Measurements from ENCODE around the gene TBX1. TPM values are rescaled to one million over a fixed set of nuclear protein-coding genes. Genes with fewer than 3 reads are reported as not detected.

Gene TBX1
- total RNA-seq, 1 donor from 2014 or later, result 0.56 TPM

GRCh38 chr22:19730655-19731360 is 29.8 kb upstream of the TBX1 start:
- TF ChIP-seq CTCF (IDR thresholded peaks at IDR 0.05; ENCODE audit: unreplicated experiment), result peak; percentile 93
- Mint-ChIP-seq H3K4me3 (ENCODE audit: unreplicated experiment) (no peak overlapping the region), H3K27ac (ENCODE audit: unreplicated experiment) (no peak overlapping the region), H3K36me3 (ENCODE audit: low read depth, unreplicated experiment) (peaks cover 8% of the 10 kb centered on the region), H3K9me3 (ENCODE audit: unreplicated experiment) (no peaks in the 10 kb centered on the region), H3K4me1 (ENCODE audit: unreplicated experiment) (peaks cover 8% of the 10 kb centered on the region), H3K27me3 (ENCODE audit: unreplicated experiment) (peaks cover 22% of the 10 kb centered on the region)
- peak; percentile 90 for DNase-seq (ENCODE audit: low spot score)

GRCh38 chr22:19731361-19732135 is 29.0 kb upstream of the TBX1 start:
- no peak for TF ChIP-seq CTCF (IDR thresholded peaks at IDR 0.05; ENCODE audit: unreplicated experiment)
- DNase-seq (ENCODE audit: low spot score), result no peak
- no peak overlapping the region for H3K27ac Mint-ChIP-seq (ENCODE audit: unreplicated experiment)
- peaks cover 21% of the 10 kb centered on the region for H3K27me3 Mint-ChIP-seq (ENCODE audit: unreplicated experiment)
- H3K9me3 Mint-ChIP-seq (ENCODE audit: unreplicated experiment), result no peaks in the 10 kb centered on the region
- H3K4me1 Mint-ChIP-seq (ENCODE audit: unreplicated experiment), result peaks cover 8% of the 10 kb centered on the region
- peaks cover 8% of the 10 kb centered on the region for H3K36me3 Mint-ChIP-seq (ENCODE audit: low read depth, unreplicated experiment)
- no peak overlapping the region for H3K4me3 Mint-ChIP-seq (ENCODE audit: unreplicated experiment)

GRCh38 chr22:19732403-19733113 is 28.0 kb upstream of the TBX1 start:
- Mint-ChIP-seq H3K4me1 (ENCODE audit: unreplicated experiment) (peaks cover 6% of the 10 kb centered on the region), H3K4me3 (ENCODE audit: unreplicated experiment) (no peak overlapping the region), H3K9me3 (ENCODE audit: unreplicated experiment) (no peaks in the 10 kb centered on the region), H3K36me3 (ENCODE audit: low read depth, unreplicated experiment) (peaks cover 4% of the 10 kb centered on the region), H3K27me3 (ENCODE audit: unreplicated experiment) (peaks cover 11% of the 10 kb centered on the region), H3K27ac (ENCODE audit: unreplicated experiment) (no peak overlapping the region)
- no peak for DNase-seq (ENCODE audit: low spot score)
- no peak for TF ChIP-seq CTCF (IDR thresholded peaks at IDR 0.05; ENCODE audit: unreplicated experiment)

- Mint-ChIP-seq H3K4me1 (ENCODE audit: unreplicated experiment) (peaks cover 3% of the 10 kb centered on the region), H3K36me3 (ENCODE audit: low read depth, unreplicated experiment) (no peaks in the 10 kb centered on the region), H3K9me3 (ENCODE audit: unreplicated experiment) (no peaks in the 10 kb centered on the region), H3K27ac (ENCODE audit: unreplicated experiment) (no peak overlapping the region), H3K27me3 (ENCODE audit: unreplicated experiment) (peaks cover 7% of the 10 kb centered on the region), H3K4me3 (ENCODE audit: unreplicated experiment) (no peak overlapping the region)
- no peak for DNase-seq (ENCODE audit: low spot score)
- TF ChIP-seq CTCF (IDR thresholded peaks at IDR 0.05; ENCODE audit: unreplicated experiment), result no peak
Measured at GRCh38 chr22:19733755-19734154, 26.8 kb upstream of the TBX1 start.

Data from endothelial cell (in vitro differentiated cells).